HG02981 (cell line): Measurements from ENCODE around the gene DPP4.
"Not testable (repeated sequence)": the region's sequence is repeated elsewhere in the genome, so short reads cannot be mapped to it uniquely, and the experiment has no call there.

Source experiments
- ATAC-seq: cut with Tn5 transposase; IDR thresholded peaks from one replicate; pipeline ENCODE4 v1.9.1; 2021; ENCODE audit warnings: mild to moderate bottlenecking, moderate library complexity; ENCODE audit not compliant: unreplicated experiment

Gene DPP4

GRCh38 chr2:161971551-161971950 is 102.5 kb downstream of the DPP4 start:
- ATAC-seq: no peak

- no peak for ATAC-seq
Measured at GRCh38 chr2:161969159-161969558, 104.9 kb downstream of the DPP4 start.

GRCh38 chr2:161965994-161966393 is 108.0 kb downstream of the DPP4 start:
- no peak for ATAC-seq

- no peak for ATAC-seq
Measured at GRCh38 chr2:161964160-161964559, 109.9 kb downstream of the DPP4 start.

- ATAC-seq: no peak
Measured at GRCh38 chr2:161962160-161962559, 111.9 kb downstream of the DPP4 start.

- ATAC-seq: no peak
Measured at GRCh38 chr2:161961061-161961460, 113.0 kb downstream of the DPP4 start.

GRCh38 chr2:161956738-161957137 is 117.3 kb downstream of the DPP4 start:
- ATAC-seq: no peak

- ATAC-seq: no peak
Measured at GRCh38 chr2:161955211-161955610, 118.8 kb downstream of the DPP4 start.

GRCh38 chr2:161954103-161954502 is 119.9 kb downstream of the DPP4 start:
- no peak for ATAC-seq

- not testable (repeated sequence) for ATAC-seq
Measured at GRCh38 chr2:161953367-161953766, 120.6 kb downstream of the DPP4 start.

- no peak for ATAC-seq
Measured at GRCh38 chr2:161952783-161953191, 121.2 kb downstream of the DPP4 start.

GRCh38 chr2:161947836-161948235 is 126.2 kb downstream of the DPP4 start:
- no peak for ATAC-seq

GRCh38 chr2:161947406-161947805 is 126.6 kb downstream of the DPP4 start:
- ATAC-seq: no peak

- no peak for ATAC-seq
Measured at GRCh38 chr2:161946489-161947107, 127.4 kb downstream of the DPP4 start.

GRCh38 chr2:161943011-161943410 is 131.0 kb downstream of the DPP4 start:
- ATAC-seq: no peak
